Measurements from ENCODE around the gene PFN1. TPM values are rescaled to one million over a fixed set of nuclear protein-coding genes. Genes with fewer than 3 reads are reported as not detected.
A peak's percentile ranks its signal among the peaks of the same experiment; 100 is the strongest.

PFN1 gene
- total and polyA plus RNA-seq, 2 experiments from 2014 or later: 244 to 706 TPM

GRCh38 chr17:4947010-4947410, 1.3 kb downstream of the PFN1 start:
- peaks cover 21% of the 10 kb centered on the region for H4K20me1 ChIP-seq (ENCODE audit: insufficient read depth, poor library complexity, severe bottlenecking)
- H3K4me3 ChIP-seq: peak overlapping the region; percentile 91
- H3K27ac ChIP-seq: peak overlapping the region; percentile 100
- H3K9me2 ChIP-seq (replicated peaks; ENCODE audit: insufficient read depth): no peaks in the 10 kb centered on the region
- no peaks in the 10 kb centered on the region for H3K27me3 ChIP-seq
- no peak overlapping the region for H2AFZ ChIP-seq
- TF ChIP-seq CTCF (IDR thresholded peaks at IDR 0.05; ENCODE audit: poor library complexity): no peak
- TF ChIP-seq EZH2 (IDR thresholded peaks at IDR 0.05; ENCODE audit: borderline replicate concordance): no peak
- no peak for TF ChIP-seq EZH2phosphoT487 (IDR thresholded peaks at IDR 0.05; ENCODE audit: low read depth, severe bottlenecking, unreplicated experiment)
- WGBS (ENCODE audit: low lambda C conversion rate, missing lambda C conversion rate): 7% methylated on average over 4 of the region's 7 CpGs
- peaks cover 31% of the 10 kb centered on the region for H3K4me1 ChIP-seq (ENCODE audit: insufficient read depth)
- H3K79me2 ChIP-seq: peaks cover 52% of the 10 kb centered on the region
- H3K4me2 ChIP-seq: peak overlapping the region; percentile 86
- no peak for DNase-seq (ENCODE audit: low spot score)
- H3K36me3 ChIP-seq (replicated peaks; ENCODE audit: insufficient read depth, low read depth): no peaks in the 10 kb centered on the region
- no peaks in the 10 kb centered on the region for H3K9me3 ChIP-seq (ENCODE audit: low read depth)

GRCh38 chr17:4946312-4946976, 1.9 kb downstream of the PFN1 start:
- no peaks in the 10 kb centered on the region for H3K9me3 ChIP-seq (ENCODE audit: low read depth)
- no peak overlapping the region for H2AFZ ChIP-seq
- peaks cover 58% of the 10 kb centered on the region for H3K79me2 ChIP-seq
- DNase-seq (ENCODE audit: low spot score): no peak
- no peaks in the 10 kb centered on the region for H3K36me3 ChIP-seq (replicated peaks; ENCODE audit: insufficient read depth, low read depth)
- peak overlapping the region; percentile 86 for H3K4me2 ChIP-seq
- no peaks in the 10 kb centered on the region for H3K9me2 ChIP-seq (replicated peaks; ENCODE audit: insufficient read depth)
- peak overlapping the region; percentile 100 for H3K27ac ChIP-seq
- TF ChIP-seq EZH2 (IDR thresholded peaks at IDR 0.05; ENCODE audit: borderline replicate concordance) (no peak), CTCF (IDR thresholded peaks at IDR 0.05; ENCODE audit: poor library complexity) (no peak)
- peak overlapping the region; percentile 91 for H3K4me3 ChIP-seq
- peaks cover 36% of the 10 kb centered on the region for H3K4me1 ChIP-seq (ENCODE audit: insufficient read depth)
- peaks cover 21% of the 10 kb centered on the region for H4K20me1 ChIP-seq (ENCODE audit: insufficient read depth, poor library complexity, severe bottlenecking)
- no peaks in the 10 kb centered on the region for H3K27me3 ChIP-seq
- 63% methylated on average over 16 of the region's 16 CpGs for WGBS (ENCODE audit: low lambda C conversion rate, missing lambda C conversion rate)

GRCh38 chr17:4945944-4946280, 2.4 kb downstream of the PFN1 start:
- H3K4me1 ChIP-seq (ENCODE audit: insufficient read depth): peaks cover 36% of the 10 kb centered on the region
- no peak for TF ChIP-seq CTCF (IDR thresholded peaks at IDR 0.05; ENCODE audit: poor library complexity)
- TF ChIP-seq EZH2phosphoT487 (IDR thresholded peaks at IDR 0.05; ENCODE audit: low read depth, severe bottlenecking, unreplicated experiment): no peak
- no peak for TF ChIP-seq EZH2 (IDR thresholded peaks at IDR 0.05; ENCODE audit: borderline replicate concordance)
- no peak overlapping the region for H2AFZ ChIP-seq
- H3K79me2 ChIP-seq: peaks cover 63% of the 10 kb centered on the region
- peak overlapping the region; percentile 100 for H3K27ac ChIP-seq
- peak overlapping the region; percentile 86 for H3K4me2 ChIP-seq
- no peak overlapping the region for H3K4me3 ChIP-seq
- no peaks in the 10 kb centered on the region for H3K36me3 ChIP-seq (replicated peaks; ENCODE audit: insufficient read depth, low read depth)
- no peaks in the 10 kb centered on the region for H3K27me3 ChIP-seq
- peaks cover 21% of the 10 kb centered on the region for H4K20me1 ChIP-seq (ENCODE audit: insufficient read depth, poor library complexity, severe bottlenecking)
- 56% methylated on average over 4 of the region's 4 CpGs for WGBS (ENCODE audit: low lambda C conversion rate, missing lambda C conversion rate)
- no peak for DNase-seq (ENCODE audit: low spot score)
- no peaks in the 10 kb centered on the region for H3K9me2 ChIP-seq (replicated peaks; ENCODE audit: insufficient read depth)
- no peaks in the 10 kb centered on the region for H3K9me3 ChIP-seq (ENCODE audit: low read depth)
